K562 treated with DMSO at 1 percent for 4 hours (cell line): ENCODE data around the gene E2F1. TPM values are rescaled to one million over a fixed set of nuclear protein-coding genes. Genes with fewer than 3 reads are reported as not detected.

Source experiments
- total RNA-seq: library from RNA; unstranded; fragments of 300-600 nt; gene quantifications from 2 replicates; pipeline ENCODE4 v1.2.3, GENCODE V29; 2022; ENCODE audit not compliant: insufficient read depth

E2F1 gene
- 38.2 and 50.8 TPM in 2 replicates for total RNA-seq

GRCh38 chr20:33686100-33686983 lies at the start of gene E2F1:
TSS of gene E2F1 (minus strand) at chr20:33686385. CDS start at chr20:33686264, 121 bp downstream.

DNA sequence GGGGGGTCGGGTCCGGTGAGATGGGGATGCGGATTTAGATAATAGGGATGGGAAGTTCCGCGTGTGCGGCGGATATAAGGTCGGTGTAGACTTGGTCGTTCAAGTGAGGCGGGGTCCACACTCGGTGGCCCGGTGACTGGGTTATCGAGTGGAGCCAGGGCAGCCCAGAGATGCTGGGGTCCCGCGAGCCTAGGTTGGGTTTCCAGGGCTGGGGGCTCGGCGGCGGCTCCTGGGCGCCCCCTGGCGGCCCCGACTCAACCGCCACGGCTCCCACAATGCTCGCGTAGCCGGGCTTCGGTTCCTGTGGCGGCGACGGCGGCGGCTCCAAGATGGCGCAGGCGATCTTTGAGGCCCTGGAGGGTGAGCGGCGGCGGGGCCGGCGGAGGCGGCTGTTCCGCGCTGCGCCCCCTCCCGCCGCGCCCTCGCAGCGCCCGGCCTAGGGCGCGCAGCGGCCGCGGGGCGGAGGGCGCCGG lies 45.5 kb upstream of the E2F1 start, which contains the start of gene ZNF341:
ZNF341 (plus strand) TSS at position 304 of the 473 bp plus-strand sequence; CDS start at position 330, 26 bp downstream.

DNA sequence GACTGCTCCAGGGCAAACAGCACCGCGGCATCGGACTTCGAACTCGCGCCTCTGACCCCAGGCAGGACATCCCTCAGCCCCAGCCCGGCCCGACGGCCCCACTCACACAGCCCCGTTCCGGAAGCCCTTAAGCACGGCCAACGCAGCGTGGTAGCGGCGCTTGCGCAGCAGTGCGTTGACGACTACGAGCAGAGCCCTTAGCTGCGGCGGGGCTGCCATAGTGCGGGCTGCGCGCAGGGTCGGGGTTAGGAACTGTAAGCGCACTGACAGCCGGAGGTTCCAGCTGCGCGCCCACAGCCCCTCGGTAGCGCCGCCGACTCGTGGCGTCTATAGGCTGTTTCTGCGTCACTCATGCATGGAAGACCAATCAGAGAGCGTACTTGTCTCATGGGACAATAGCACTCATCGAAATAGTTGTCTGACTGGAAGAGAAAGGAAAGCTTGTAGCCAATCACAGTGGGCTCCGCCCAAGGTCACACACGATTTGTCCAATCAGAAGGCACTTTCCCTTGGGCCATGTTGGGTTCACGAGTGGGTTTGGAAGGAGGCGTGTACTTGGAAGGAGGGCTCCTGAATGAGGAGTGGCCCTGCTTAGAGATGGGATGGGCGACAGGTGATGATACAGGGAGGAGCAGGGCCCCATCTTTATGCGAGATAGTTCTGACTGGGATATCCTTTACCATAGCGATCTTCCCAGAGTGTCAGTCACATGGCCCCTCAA lies 34.0 kb upstream of the E2F1 start, which contains the start of gene PXMP4:
PXMP4 (minus strand) TSS at position 322 of the 721 bp plus-strand sequence; CDS start at position 219, 103 bp downstream.

DNA sequence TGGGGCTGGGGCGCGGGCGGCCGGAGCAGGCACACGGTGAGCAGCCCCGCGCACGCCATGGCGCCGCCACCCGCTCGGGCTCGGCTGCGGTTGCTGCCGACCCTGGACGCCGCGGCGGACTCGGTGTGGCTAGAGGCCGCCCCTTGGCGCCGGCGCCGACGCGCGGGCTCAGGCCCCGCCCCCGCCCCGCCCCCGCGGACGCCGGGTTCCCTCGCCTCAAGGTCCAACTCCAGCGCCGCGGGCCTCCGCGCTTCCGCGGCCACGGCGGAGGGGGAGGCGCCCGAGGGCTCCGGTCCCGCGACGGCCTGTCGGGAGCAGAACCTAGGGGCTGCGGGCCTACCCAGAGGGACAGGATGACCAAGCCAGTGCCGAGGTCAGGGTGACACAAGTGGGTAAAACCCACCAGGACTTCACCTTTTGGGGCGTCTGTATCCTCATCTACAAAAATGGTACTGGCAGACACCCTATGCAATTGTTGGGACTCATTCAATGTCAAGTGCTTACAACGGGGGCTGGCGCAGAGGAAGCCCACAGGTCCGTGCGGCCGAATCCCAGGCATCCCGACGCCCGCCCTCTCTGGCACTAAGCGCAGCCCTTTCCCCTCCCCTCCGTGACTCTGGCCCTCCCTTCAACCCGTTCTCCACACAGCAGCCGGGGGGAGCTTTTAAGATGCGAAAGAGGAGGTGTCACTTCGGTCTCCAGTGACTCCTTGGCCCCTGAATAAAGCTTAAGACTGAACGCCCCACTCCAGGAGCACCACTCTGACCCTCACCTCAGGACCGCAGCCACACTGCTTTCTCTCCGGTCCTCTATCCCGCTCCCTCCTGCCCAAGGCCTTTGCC lies 11.7 kb downstream of the E2F1 start, which contains the start of gene NECAB3:
NECAB3 (minus strand) TSS at position 135 of the 842 bp plus-strand sequence; CDS start at position 59, 76 bp downstream.

GRCh38 chr20:33666293-33667244 lies 19.6 kb downstream of the E2F1 start, which contains the start of gene ACTL10:
TSS of gene ACTL10 (plus strand) at chr20:33666943. CDS start at chr20:33667498, 555 bp downstream.

GRCh38 chr20:33662172-33662571 lies 24.0 kb downstream of the E2F1 start, which contains the start of gene C20orf144:
TSS of gene C20orf144 (plus strand) at chr20:33662327. CDS start at chr20:33662346, 19 bp downstream.

Other genes with a start within 250 kb of the E2F1 start
- 9.4 and 13.7 TPM in 2 replicates for gene SNTA1, start 242.6 kb downstream of the E2F1 start, total RNA-seq
- gene CBFA2T2, start 196.3 kb downstream of the E2F1 start, total RNA-seq, result 12.6 and 17.7 TPM in 2 replicates
- not detected in 2 replicates for gene C20orf144, start 24.1 kb downstream of the E2F1 start, total RNA-seq
- gene ACTL10, start 19.4 kb downstream of the E2F1 start, total RNA-seq, result not detected in 2 replicates
- gene NECAB3, start 12.0 kb downstream of the E2F1 start, total RNA-seq, result 44.9 and 45.2 TPM in 2 replicates
- 6.5 and 9.0 TPM in 2 replicates for gene PXMP4, start 33.9 kb upstream of the E2F1 start, total RNA-seq
- gene ZNF341, start 45.6 kb upstream of the E2F1 start, total RNA-seq, result 1.8 and 3.6 TPM in 2 replicates
- gene CHMP4B, start 125.0 kb upstream of the E2F1 start, total RNA-seq, result 84.5 and 86.3 TPM in 2 replicates